B cell (primary cell): ENCODE results near the gene SCML1. TPM values are rescaled to one million over a fixed set of nuclear protein-coding genes. Genes with fewer than 3 reads are reported as not detected.

ENCODE experiments used
- ATAC-seq: fragments of 200-7000 bp; cut with Tn5 transposase; one replicate; pipeline ENCODE4 v1.10.0; 2021; ENCODE audit warnings: low read depth, mild to moderate bottlenecking, moderate number of reproducible peaks, moderate library complexity
- CTCF ChIA-PET: fragments of 350-600 bp; sonication (Branson Sonifier 250); formaldehyde crosslinking; loops from one replicate; lab custom pipeline; 2021; ENCODE audit warnings: antibody characterized with exemption, inconsistent platforms; lab: Charles Lee
- POLR2A ChIA-PET: fragments of 350-600 bp; sonication (Branson Sonifier 250); formaldehyde crosslinking; loops from one replicate; lab custom pipeline; 2021; ENCODE audit warnings: antibody characterized with exemption; lab: Charles Lee
- DNase-seq: peaks from one replicate; pipeline ENCODE4 v3.0.0; 2013
- H2AFZ ChIP-seq: 2 replicates; pipeline ENCODE4 v1.6.1; 2012; ENCODE audit warnings: mild to moderate bottlenecking, low read depth, low read length; ENCODE audit not compliant: insufficient read depth, poor library complexity, severe bottlenecking
- H3K27ac ChIP-seq, 2 donors: 1 replicate in 1 of 2; 2 replicates in 1 of 2; pipeline ENCODE4 v1.5.1; 2012 to 2013; ENCODE audit warnings: low read length in 2 of 2, mild to moderate bottlenecking in 2 of 2, moderate library complexity in 1 of 2
- H3K27me3 ChIP-seq, 4 experiments: fragments of 200-600 bp in 1 of 4; sonication (generic) in 1 of 4; replicated peaks in 1 of 4; 1 replicate in 2 of 4; 2 replicates in 2 of 4; pipeline versions ENCODE4 v1.6.1 to v1.7.0; 2013 to 2016; ENCODE audit warnings: low read length in 3 of 4, mild to moderate bottlenecking in 2 of 4, mixed read lengths in 1 of 4, moderate library complexity in 1 of 4; ENCODE audit not compliant: insufficient read depth in 4 of 4, control insufficient read depth in 3 of 4; ENCODE audit errors: control extremely low read depth in 1 of 4
- H3K36me3 ChIP-seq, 2 experiments: replicated peaks in 1 of 2; 1 replicate in 1 of 2; 2 replicates in 1 of 2; pipeline versions ENCODE4 v1.6.1 to v1.7.1; 2013; ENCODE audit warnings: low read length in 1 of 2; ENCODE audit not compliant: insufficient read depth in 2 of 2, control insufficient read depth in 1 of 2; ENCODE audit errors: control extremely low read depth in 1 of 2, extremely low read depth in 1 of 2
- H3K4me1 ChIP-seq, 2 donors: fragments of 200-600 bp in 1 of 2; sonication (generic) in 1 of 2; 1 replicate in 1 of 2; 2 replicates in 1 of 2; pipeline versions ENCODE4 v1.5.1 to v1.6.1; 2013 to 2017; ENCODE audit warnings: low read length in 2 of 2; ENCODE audit not compliant: control insufficient read depth in 2 of 2, insufficient read depth in 2 of 2
- H3K4me2 ChIP-seq: replicated peaks from 2 replicates; pipeline ENCODE3; 2012; ENCODE audit warnings: mild to moderate bottlenecking, low read depth, low read length; ENCODE audit not compliant: poor library complexity, severe bottlenecking
- H3K4me3 ChIP-seq, 5 experiments: fragments of 200-600 bp in 1 of 5; sonication (generic) in 1 of 5; 1 replicate in 3 of 5; 2 replicates in 2 of 5; pipeline versions ENCODE4 v1.5.1 to v1.7.0; 2011 to 2016; ENCODE audit warnings: low read length in 4 of 5, mild to moderate bottlenecking in 4 of 5, low read depth in 2 of 5, control low read depth in 1 of 5, moderate library complexity in 1 of 5; ENCODE audit not compliant: insufficient read depth in 1 of 5; ENCODE audit errors: control extremely low read depth in 1 of 5, extremely low read depth in 1 of 5
- H3K79me2 ChIP-seq: fragments of 200-600 bp; sonication (generic); one replicate; pipeline ENCODE4 v1.6.0; 2016; ENCODE audit warnings: low read length; ENCODE audit not compliant: control insufficient read depth, insufficient read depth
- H3K9ac ChIP-seq: fragments of 200-600 bp; sonication (generic); 2 replicates; pipeline ENCODE4 v1.6.1; 2017; ENCODE audit warnings: mild to moderate bottlenecking, low read length, moderate library complexity
- H3K9me3 ChIP-seq, 3 donors: one replicate each; pipeline versions ENCODE4 v1.6.1 to v1.7.1; 2013; ENCODE audit warnings: low read length in 2 of 3; ENCODE audit not compliant: control insufficient read depth in 2 of 3, insufficient read depth in 1 of 3; ENCODE audit errors: control extremely low read depth in 1 of 3
- H4K20me1 ChIP-seq: 2 replicates; pipeline ENCODE4 v1.6.0; 2012; ENCODE audit warnings: mild to moderate bottlenecking, low read length; ENCODE audit not compliant: insufficient read depth, control insufficient read depth, poor library complexity, severe bottlenecking
- H3K27ac Mint-ChIP-seq: one replicate; pipeline ENCODE4 v1.8.0; 2021; ENCODE audit warnings: mixed read lengths
- H3K27me3 Mint-ChIP-seq: one replicate; pipeline ENCODE4 v1.8.0; 2021; ENCODE audit warnings: mixed read lengths
- H3K4me1 Mint-ChIP-seq: one replicate; pipeline ENCODE4 v1.8.0; 2021; ENCODE audit warnings: mixed read lengths
- H3K4me3 Mint-ChIP-seq: one replicate; pipeline ENCODE4 v1.8.0; 2021; ENCODE audit warnings: mixed read lengths
- H3K9me3 Mint-ChIP-seq: one replicate; pipeline ENCODE4 v1.8.0; 2022; ENCODE audit warnings: mixed read lengths; ENCODE audit not compliant: insufficient read depth
- EZH2 ChIP-seq: IDR thresholded peaks from 2 replicates; pipeline ENCODE4 v1.6.1; 2012; ENCODE audit warnings: borderline replicate concordance, low read depth, mild to moderate bottlenecking, moderate library complexity, low read length; ENCODE audit not compliant: insufficient read depth, poor library complexity, severe bottlenecking
- WGBS: methylation state at CpG from one replicate; pipeline ENCODE4 v1.1.5; 2013; ENCODE audit warnings: missing lambda C conversion rate; ENCODE audit not compliant: insufficient coverage; 5-methylcytosine and 5-hydroxymethylcytosine counted together
- intact Hi-C: fragments of 100-400 bp; cut with micrococcal nuclease; formaldehyde crosslinking; loops from one replicate; pipeline ENCODE4 v1.10.0; 2022
- polyA plus RNA-seq: library from polyadenylated mRNA; depleted of rRNA; stranded (reverse); fragments of >200 nt; gene quantifications from 2 replicates; pipeline ENCODE4 v1.2.3, GENCODE V29; 2012
- total RNA-seq, 2 donors: library from RNA; stranded (reverse); fragments of 120-200 nt in 1 of 2; gene quantifications; 1 replicate in 1 of 2; 2 replicates in 1 of 2; pipeline versions ENCODE4 v1.2.3 to v1.2.4, GENCODE V29; 2013 to 2022
- TF ChIP-seq, protein P1 (sequence below): fragments of 200-600 bp; IDR thresholded peaks from one replicate; pipeline ENCODE4 v1.8.0; 2022; ENCODE audit warnings: antibody characterized with exemption, mild to moderate bottlenecking

Gene SCML1
- total and polyA plus RNA-seq, 2 donors (not counting 1 experiment from before 2014, with no cell fraction given) = 6.7 to 9.6 TPM

DNA sequence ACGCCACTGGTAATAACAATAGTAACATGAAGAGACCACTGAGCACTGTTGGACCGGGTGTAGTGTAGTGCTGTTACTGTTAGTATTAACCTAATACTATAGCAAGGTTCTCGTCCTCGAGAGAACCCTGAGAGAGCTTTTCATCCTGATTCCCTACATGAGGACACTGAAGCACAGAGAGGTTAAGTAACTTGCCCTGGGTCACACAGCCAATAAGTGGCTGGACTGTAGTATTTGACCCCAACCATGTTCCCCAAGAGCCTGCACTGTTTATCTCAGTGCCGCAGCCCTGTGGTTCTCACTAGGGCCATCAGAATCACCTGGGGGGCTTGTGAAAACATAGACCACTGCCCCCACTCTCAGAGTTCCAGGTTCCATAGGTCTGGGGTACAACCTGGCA, 10.4 kb downstream of the SCML1 start:
- H3K27ac Mint-ChIP-seq = no peak overlapping the region
- no peaks in the 10 kb centered on the region for H3K27me3 Mint-ChIP-seq
- Histone ChIP-seq H3K79me2 (no peaks in the 10 kb centered on the region), H3K9ac (no peak overlapping the region), H3K4me1 (no peaks in the 10 kb centered on the region), H3K4me3 (no peak overlapping the region), H3K36me3 (peaks cover 0 to 2% of the 10 kb centered on the region in 2 experiments), H4K20me1 (no peaks in the 10 kb centered on the region), H3K9me3 (no peaks in the 10 kb centered on the region), H3K4me2 (no peak overlapping the region), H3K27ac (no peak overlapping the region), H3K27me3 (no peaks in the 10 kb centered on the region), H2AFZ (no peak overlapping the region)
- no peak for DNase-seq
- TF ChIP-seq, protein P1, sequence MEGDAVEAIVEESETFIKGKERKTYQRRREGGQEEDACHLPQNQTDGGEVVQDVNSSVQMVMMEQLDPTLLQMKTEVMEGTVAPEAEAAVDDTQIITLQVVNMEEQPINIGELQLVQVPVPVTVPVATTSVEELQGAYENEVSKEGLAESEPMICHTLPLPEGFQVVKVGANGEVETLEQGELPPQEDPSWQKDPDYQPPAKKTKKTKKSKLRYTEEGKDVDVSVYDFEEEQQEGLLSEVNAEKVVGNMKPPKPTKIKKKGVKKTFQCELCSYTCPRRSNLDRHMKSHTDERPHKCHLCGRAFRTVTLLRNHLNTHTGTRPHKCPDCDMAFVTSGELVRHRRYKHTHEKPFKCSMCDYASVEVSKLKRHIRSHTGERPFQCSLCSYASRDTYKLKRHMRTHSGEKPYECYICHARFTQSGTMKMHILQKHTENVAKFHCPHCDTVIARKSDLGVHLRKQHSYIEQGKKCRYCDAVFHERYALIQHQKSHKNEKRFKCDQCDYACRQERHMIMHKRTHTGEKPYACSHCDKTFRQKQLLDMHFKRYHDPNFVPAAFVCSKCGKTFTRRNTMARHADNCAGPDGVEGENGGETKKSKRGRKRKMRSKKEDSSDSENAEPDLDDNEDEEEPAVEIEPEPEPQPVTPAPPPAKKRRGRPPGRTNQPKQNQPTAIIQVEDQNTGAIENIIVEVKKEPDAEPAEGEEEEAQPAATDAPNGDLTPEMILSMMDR = no peak
- TF ChIP-seq EZH2 = no peak
- no peak overlapping the region for H3K4me3 Mint-ChIP-seq
- ATAC-seq = no peak
- WGBS = 100% methylated on average over 1 of the region's 5 CpGs
- ChIA-PET CTCF (no interaction called here), POLR2A (no interaction called here)
- intact Hi-C loops = no loop called here
- H3K9me3 Mint-ChIP-seq = no peaks in the 10 kb centered on the region
- H3K4me1 Mint-ChIP-seq = peaks cover 2% of the 10 kb centered on the region

DNA sequence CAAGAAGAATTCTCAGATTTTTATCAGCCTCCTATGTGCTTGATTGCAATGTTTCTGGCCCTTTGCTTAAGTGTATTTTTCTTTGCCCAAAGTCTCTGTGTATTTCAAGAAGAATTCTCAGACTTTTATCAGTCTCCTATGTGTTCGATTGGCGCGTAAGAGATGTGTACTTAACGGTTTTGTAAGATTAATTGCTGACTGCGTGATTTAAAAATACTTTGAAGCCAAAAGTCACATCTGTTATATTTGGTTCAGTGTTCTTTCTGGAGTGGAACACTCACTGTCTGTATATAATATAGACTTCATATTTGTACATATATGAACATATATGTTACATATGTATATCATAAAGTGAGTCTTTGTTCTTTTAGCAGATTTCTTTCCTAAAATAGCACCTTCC, 11.4 kb downstream of the SCML1 start:
- Histone ChIP-seq H3K9me3 (no peaks in the 10 kb centered on the region), H2AFZ (no peak overlapping the region), H3K27ac (no peak overlapping the region), H4K20me1 (no peaks in the 10 kb centered on the region), H3K4me3 (no peak overlapping the region), H3K27me3 (no peaks in the 10 kb centered on the region), H3K79me2 (no peaks in the 10 kb centered on the region), H3K9ac (no peak overlapping the region), H3K4me1 (no peaks in the 10 kb centered on the region), H3K36me3 (peaks cover 0 to 2% of the 10 kb centered on the region in 2 experiments), H3K4me2 (no peak overlapping the region)
- DNase-seq = no peak
- Mint-ChIP-seq H3K4me3 (no peak overlapping the region), H3K4me1 (no peaks in the 10 kb centered on the region), H3K27ac (no peak overlapping the region), H3K27me3 (no peaks in the 10 kb centered on the region), H3K9me3 (no peaks in the 10 kb centered on the region)
- no peak for ATAC-seq
- no CpG with 5 or more reads among the region's 5 CpGs for WGBS
- ChIA-PET CTCF (no interaction called here), POLR2A (no interaction called here)
- no peak for TF ChIP-seq EZH2
- TF ChIP-seq, protein P1 = no peak
- intact Hi-C loops = no loop called here
